ENCODE results near the gene TMEFF1.

The TMEFF1 gene

GRCh38 chr9:100591639-100592412 lies 118.9 kb downstream of the TMEFF1 start:
- Histone ChIP-seq H3K4me3 (no peak overlapping the region), H3K27ac (no peak overlapping the region)
- no peak for DNase-seq (ENCODE audit: low spot score)
- TF ChIP-seq, protein P1, sequence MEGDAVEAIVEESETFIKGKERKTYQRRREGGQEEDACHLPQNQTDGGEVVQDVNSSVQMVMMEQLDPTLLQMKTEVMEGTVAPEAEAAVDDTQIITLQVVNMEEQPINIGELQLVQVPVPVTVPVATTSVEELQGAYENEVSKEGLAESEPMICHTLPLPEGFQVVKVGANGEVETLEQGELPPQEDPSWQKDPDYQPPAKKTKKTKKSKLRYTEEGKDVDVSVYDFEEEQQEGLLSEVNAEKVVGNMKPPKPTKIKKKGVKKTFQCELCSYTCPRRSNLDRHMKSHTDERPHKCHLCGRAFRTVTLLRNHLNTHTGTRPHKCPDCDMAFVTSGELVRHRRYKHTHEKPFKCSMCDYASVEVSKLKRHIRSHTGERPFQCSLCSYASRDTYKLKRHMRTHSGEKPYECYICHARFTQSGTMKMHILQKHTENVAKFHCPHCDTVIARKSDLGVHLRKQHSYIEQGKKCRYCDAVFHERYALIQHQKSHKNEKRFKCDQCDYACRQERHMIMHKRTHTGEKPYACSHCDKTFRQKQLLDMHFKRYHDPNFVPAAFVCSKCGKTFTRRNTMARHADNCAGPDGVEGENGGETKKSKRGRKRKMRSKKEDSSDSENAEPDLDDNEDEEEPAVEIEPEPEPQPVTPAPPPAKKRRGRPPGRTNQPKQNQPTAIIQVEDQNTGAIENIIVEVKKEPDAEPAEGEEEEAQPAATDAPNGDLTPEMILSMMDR (IDR thresholded peaks at IDR 0.05), result no peak

DNA sequence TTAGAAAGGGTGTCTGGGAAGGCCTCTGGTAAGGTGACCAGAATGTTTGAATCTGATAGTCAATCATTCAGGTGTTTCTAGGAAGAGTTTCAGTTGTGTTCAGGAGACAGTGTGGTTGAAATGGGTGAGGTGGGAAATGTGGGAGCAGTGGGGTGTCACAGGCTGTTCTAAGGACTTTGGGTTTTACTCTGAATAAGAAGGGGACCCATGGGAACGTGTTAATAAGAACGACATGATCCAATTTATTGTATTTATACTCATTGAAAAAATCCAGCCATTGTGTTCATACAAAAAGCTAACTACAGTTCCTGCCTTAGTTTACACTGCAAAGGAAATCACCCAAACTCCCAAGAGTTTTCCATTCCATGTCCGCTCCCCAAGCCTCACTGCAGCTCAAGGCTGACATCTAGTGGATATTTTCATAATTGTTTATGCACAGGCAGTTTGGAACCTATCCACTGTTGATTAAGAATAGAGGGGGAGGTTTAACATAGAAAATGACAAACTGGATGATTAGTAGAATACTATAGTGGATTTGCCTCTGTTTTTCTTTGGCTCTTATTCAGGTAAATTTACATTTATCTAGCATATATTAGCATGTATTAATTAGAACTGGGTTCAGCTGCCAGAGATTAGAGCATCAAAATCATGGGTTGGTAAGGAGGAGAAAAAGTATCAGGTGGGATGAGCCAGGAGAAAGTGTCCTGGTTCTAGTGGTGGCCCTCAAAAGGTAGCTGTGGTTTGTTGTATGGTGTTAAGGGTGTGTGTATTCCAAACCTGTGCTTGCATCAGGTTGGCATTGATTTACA lies 122.6 kb downstream of the TMEFF1 start:
- Histone ChIP-seq H3K27ac (no peak overlapping the region), H3K4me3 (no peak overlapping the region)
- TF ChIP-seq, protein P1 (IDR thresholded peaks at IDR 0.05), result peak; percentile 79
- DNase-seq (ENCODE audit: low spot score), result no peak

- H3K27ac ChIP-seq, result no peak overlapping the region
- TF ChIP-seq, protein P1 (IDR thresholded peaks at IDR 0.05), result no peak
Observed at GRCh38 chr9:100597236-100597635, 124.3 kb downstream of the TMEFF1 start.

GRCh38 chr9:100598641-100599145 lies 125.7 kb downstream of the TMEFF1 start:
- TF ChIP-seq, protein P1 (IDR thresholded peaks at IDR 0.05), result no peak
- peak; percentile 76 for DNase-seq (ENCODE audit: low spot score)
- no peak overlapping the region for H3K27ac ChIP-seq
- peak overlapping the region; percentile 70 for H3K4me3 ChIP-seq

More at GRCh38 chr9:100597236-100597635, 124.3 kb downstream of the TMEFF1 start:
- DNase-seq (ENCODE audit: low spot score), result no peak
- no peak overlapping the region for H3K4me3 ChIP-seq

- TF ChIP-seq, protein P1 (IDR thresholded peaks at IDR 0.05), result no peak
- Histone ChIP-seq H3K27ac (no peak overlapping the region), H3K4me3 (no peak overlapping the region)
- DNase-seq (ENCODE audit: low spot score), result no peak
Observed at GRCh38 chr9:100600521-100601079, 127.7 kb downstream of the TMEFF1 start.

DNA sequence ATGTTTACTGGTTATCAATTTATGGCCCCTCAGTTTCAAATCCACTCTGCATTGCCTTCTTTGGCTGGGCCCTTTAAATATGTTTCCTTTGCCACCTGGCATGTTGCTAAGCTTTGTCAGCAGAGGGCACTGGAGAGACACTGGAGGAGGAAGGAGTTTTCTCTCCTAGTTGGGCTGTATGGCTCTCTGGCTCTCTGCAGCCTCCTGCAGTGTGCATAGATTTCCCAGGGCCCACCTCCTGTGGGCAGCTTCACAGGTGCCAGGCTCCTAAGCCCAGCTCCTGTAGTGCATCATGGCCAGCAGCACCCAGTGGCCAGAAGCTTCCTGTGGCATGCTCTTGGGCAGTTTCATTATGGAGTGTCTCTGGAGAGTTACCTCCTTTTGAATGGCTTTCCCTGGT lies 128.3 kb downstream of the TMEFF1 start:
- Histone ChIP-seq H3K4me3 (no peak overlapping the region), H3K27ac (no peak overlapping the region)
- TF ChIP-seq, protein P1 (IDR thresholded peaks at IDR 0.05), result no peak
- DNase-seq (ENCODE audit: low spot score), result no peak

Measured in coronary artery (tissue), 2 donors.